ENCODE results near the gene SRCAP. TPM values are rescaled to one million over a fixed set of nuclear protein-coding genes. Genes with fewer than 3 reads are reported as not detected.
A peak's percentile ranks its signal among the peaks of the same experiment; 100 is the strongest.

SRCAP gene
- total and polyA plus RNA-seq, 8 donors, result 1.2 to 70.1 (median 24.6) TPM

DNA sequence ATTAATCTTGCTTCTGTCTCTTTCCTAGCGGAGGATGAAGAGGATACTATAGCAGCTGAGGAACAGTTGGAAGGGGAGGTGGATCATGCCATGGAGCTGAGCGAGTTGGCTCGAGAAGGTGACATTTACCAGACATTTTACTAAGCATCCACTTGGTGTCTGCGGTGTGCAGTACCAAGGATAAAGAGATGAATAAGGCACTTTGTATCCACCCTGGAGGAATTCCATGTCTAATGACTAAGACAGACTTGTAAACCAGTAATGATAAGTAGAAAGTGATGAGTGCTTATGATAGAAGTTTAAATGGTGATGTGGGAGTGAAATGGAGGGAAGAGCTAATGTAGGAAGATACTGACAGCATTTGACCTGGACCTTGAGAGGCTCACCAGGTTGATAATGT lies 12.0 kb downstream of the SRCAP start:
- intact Hi-C loops (cut with DNase I; ENCODE audit: low total_unique reads), result no loop called here
- TF ChIP-seq EP300 (IDR thresholded peaks at IDR 0.05) (no peak), POLR2A (IDR thresholded peaks at IDR 0.05) (no peak), POLR2AphosphoS5 (IDR thresholded peaks at IDR 0.05) (no peak)
- TF ChIP-seq, protein P1, sequence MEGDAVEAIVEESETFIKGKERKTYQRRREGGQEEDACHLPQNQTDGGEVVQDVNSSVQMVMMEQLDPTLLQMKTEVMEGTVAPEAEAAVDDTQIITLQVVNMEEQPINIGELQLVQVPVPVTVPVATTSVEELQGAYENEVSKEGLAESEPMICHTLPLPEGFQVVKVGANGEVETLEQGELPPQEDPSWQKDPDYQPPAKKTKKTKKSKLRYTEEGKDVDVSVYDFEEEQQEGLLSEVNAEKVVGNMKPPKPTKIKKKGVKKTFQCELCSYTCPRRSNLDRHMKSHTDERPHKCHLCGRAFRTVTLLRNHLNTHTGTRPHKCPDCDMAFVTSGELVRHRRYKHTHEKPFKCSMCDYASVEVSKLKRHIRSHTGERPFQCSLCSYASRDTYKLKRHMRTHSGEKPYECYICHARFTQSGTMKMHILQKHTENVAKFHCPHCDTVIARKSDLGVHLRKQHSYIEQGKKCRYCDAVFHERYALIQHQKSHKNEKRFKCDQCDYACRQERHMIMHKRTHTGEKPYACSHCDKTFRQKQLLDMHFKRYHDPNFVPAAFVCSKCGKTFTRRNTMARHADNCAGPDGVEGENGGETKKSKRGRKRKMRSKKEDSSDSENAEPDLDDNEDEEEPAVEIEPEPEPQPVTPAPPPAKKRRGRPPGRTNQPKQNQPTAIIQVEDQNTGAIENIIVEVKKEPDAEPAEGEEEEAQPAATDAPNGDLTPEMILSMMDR (IDR thresholded peaks at IDR 0.05), result no peak
- no peak for DNase-seq
- Histone ChIP-seq H3K27me3 (no peaks in the 10 kb centered on the region), H3K9me3 (no peaks in the 10 kb centered on the region), H3K4me1 (peaks cover 0 to 20% (median 2%) of the 10 kb centered on the region in 4 donors), H3K36me3 (peaks cover 98 to 100% (median 100%) of the 10 kb centered on the region in 4 donors), H3K4me3 (no peak overlapping the region), H3K27ac (no peak overlapping the region)
- WGBS, 5 donors, result 95 to 100% (median 98%) methylated on average over 4 of the region's 4 CpGs

DNA sequence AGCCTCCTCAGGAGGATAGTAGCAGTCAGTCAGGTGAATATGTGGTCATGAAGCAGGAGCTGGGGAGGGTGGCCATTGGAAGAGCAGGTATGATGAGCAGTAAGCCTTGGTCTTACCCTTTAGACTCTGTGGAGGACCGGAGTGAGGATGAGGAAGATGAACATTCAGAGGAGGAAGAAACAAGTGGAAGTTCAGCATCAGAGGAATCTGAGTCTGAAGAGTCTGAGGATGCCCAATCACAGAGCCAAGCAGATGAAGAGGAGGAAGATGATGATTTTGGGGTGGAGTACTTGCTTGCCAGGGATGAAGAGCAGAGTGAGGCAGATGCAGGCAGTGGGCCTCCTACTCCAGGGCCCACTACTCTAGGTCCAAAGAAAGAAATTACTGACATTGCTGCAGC lies 12.7 kb downstream of the SRCAP start:
- Histone ChIP-seq H3K4me3 (no peak overlapping the region), H3K36me3 (peaks cover 100% of the 10 kb centered on the region in 4 donors), H3K27me3 (no peaks in the 10 kb centered on the region), H3K9me3 (no peaks in the 10 kb centered on the region), H3K27ac (no peak overlapping the region), H3K4me1 (peaks cover 0 to 28% (median 2%) of the 10 kb centered on the region in 4 donors)
- 94 to 100% (median 94%) methylated on average over 1 of the region's 1 CpG for WGBS, 5 donors
- no peak for DNase-seq
- intact Hi-C loops (cut with DNase I; ENCODE audit: low total_unique reads), result no loop called here
- no peak for TF ChIP-seq POLR2A (IDR thresholded peaks at IDR 0.05)
- TF ChIP-seq, protein P1 (IDR thresholded peaks at IDR 0.05), result no peak
- no peak for TF ChIP-seq POLR2AphosphoS5 (IDR thresholded peaks at IDR 0.05)

DNA sequence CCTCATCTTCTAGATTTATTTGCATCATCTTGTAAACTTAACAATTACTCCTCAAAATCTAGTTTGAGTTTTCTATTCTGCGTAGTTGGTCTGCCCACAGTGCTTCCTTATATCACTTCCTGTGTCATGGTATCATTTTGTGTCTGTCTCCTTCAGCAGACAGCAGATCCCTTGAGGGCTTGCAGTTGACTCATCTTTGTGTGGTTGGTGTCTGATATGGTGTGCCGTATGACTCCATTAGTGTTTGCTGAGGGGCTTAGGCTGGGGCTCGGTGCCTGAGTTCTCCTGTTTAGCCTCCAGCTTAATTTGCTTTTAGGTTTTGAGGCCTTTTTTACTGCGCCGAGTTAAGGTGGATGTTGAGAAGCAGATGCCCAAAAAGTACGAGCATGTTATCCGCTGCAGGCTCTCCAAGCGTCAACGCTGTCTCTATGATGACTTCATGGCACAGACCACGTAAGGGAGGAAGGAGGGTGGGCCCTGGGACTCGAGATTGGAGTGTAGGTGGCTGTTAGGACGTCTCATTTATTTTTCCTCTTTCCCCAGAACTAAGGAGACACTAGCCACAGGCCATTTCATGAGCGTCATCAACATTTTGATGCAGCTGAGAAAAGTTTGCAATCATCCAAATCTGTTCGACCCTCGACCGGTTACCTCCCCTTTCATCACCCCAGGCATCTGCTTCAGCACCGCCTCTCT lies 16.9 kb downstream of the SRCAP start:
- no peak for DNase-seq
- Histone ChIP-seq H3K4me3 (no peak overlapping the region), H3K36me3 (peaks cover 100% of the 10 kb centered on the region in 4 donors), H3K9me3 (no peaks in the 10 kb centered on the region), H3K4me1 (peaks cover 0 to 31% (median 2%) of the 10 kb centered on the region in 4 donors), H3K27me3 (no peaks in the 10 kb centered on the region), H3K27ac (peak overlapping the region in 3 of 5 donors; percentile 15 to 64 (median 40))
- intact Hi-C loops (cut with DNase I; ENCODE audit: low total_unique reads), result no loop called here
- no peak for TF ChIP-seq POLR2AphosphoS5 (IDR thresholded peaks at IDR 0.05)
- TF ChIP-seq POLR2A (IDR thresholded peaks at IDR 0.05), result no peak
- no peak for TF ChIP-seq EP300 (IDR thresholded peaks at IDR 0.05)
- TF ChIP-seq, protein P1 (IDR thresholded peaks at IDR 0.05), result no peak
- 79 to 86% (median 85%) methylated on average over 17 of the region's 17 CpGs for WGBS, 5 donors

DNA sequence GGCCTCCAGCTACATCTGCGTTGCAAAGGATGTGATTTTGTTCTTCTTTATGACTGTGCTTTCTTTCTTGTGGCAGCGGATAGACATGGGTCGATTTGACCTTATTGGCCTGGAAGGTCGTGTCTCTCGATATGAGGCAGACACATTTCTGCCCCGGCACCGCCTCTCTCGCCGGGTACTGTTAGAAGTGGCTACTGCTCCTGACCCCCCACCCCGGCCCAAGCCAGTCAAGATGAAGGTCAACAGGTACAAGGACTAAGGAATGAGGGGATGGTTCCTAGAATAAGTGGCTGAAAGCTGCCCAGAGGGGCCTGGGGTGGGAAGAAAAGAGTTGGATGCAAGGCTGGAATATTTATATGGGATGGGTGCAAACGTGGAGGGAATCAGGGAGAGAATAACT lies 21.1 kb downstream of the SRCAP start:
- peaks cover 0 to 23% (median 0%) of the 10 kb centered on the region in 4 donors for H3K4me1 ChIP-seq
- WGBS, 5 donors, result 84 to 92% (median 88%) methylated on average over 11 of the region's 11 CpGs
- no peak overlapping the region for H3K27ac ChIP-seq
- no peak for DNase-seq
- no peaks in the 10 kb centered on the region for H3K9me3 ChIP-seq
- peaks cover 100% of the 10 kb centered on the region in 4 donors for H3K36me3 ChIP-seq
- intact Hi-C loops (cut with DNase I; ENCODE audit: low total_unique reads), result no loop called here
- H3K27me3 ChIP-seq, result no peaks in the 10 kb centered on the region
- H3K4me3 ChIP-seq, result no peak overlapping the region
- TF ChIP-seq, protein P1 (IDR thresholded peaks at IDR 0.05), result no peak
- TF ChIP-seq EP300 (IDR thresholded peaks at IDR 0.05) (no peak), POLR2AphosphoS5 (IDR thresholded peaks at IDR 0.05) (no peak)

Measured in stomach (tissue), 9 donors.